Stimulated activated CD8-positive, alpha-beta memory T cell treated with anti-CD3 and anti-CD28 coated beads, Interleukin-2, amount 100 ng/mL, for 48 hours (primary cell): ENCODE data around the gene KIF19.
"Not testable (repeated sequence)": the region's sequence is repeated elsewhere in the genome, so short reads cannot be mapped to it uniquely, and the experiment has no call there.

Experiments used
- DNase-seq, 2 donors: peaks; one replicate each; pipeline ENCODE4 v3.0.0-alpha.2; 2020; ENCODE audit warnings: low read depth in 2 of 2

KIF19 gene, protein sequence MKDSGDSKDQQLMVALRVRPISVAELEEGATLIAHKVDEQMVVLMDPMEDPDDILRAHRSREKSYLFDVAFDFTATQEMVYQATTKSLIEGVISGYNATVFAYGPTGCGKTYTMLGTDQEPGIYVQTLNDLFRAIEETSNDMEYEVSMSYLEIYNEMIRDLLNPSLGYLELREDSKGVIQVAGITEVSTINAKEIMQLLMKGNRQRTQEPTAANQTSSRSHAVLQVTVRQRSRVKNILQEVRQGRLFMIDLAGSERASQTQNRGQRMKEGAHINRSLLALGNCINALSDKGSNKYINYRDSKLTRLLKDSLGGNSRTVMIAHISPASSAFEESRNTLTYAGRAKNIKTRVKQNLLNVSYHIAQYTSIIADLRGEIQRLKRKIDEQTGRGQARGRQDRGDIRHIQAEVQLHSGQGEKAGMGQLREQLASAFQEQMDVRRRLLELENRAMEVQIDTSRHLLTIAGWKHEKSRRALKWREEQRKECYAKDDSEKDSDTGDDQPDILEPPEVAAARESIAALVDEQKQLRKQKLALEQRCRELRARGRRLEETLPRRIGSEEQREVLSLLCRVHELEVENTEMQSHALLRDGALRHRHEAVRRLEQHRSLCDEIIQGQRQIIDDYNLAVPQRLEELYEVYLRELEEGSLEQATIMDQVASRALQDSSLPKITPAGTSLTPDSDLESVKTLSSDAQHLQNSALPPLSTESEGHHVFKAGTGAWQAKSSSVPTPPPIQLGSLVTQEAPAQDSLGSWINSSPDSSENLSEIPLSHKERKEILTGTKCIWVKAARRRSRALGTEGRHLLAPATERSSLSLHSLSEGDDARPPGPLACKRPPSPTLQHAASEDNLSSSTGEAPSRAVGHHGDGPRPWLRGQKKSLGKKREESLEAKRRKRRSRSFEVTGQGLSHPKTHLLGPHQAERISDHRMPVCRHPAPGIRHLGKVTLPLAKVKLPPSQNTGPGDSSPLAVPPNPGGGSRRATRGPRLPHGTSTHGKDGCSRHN

DNA sequence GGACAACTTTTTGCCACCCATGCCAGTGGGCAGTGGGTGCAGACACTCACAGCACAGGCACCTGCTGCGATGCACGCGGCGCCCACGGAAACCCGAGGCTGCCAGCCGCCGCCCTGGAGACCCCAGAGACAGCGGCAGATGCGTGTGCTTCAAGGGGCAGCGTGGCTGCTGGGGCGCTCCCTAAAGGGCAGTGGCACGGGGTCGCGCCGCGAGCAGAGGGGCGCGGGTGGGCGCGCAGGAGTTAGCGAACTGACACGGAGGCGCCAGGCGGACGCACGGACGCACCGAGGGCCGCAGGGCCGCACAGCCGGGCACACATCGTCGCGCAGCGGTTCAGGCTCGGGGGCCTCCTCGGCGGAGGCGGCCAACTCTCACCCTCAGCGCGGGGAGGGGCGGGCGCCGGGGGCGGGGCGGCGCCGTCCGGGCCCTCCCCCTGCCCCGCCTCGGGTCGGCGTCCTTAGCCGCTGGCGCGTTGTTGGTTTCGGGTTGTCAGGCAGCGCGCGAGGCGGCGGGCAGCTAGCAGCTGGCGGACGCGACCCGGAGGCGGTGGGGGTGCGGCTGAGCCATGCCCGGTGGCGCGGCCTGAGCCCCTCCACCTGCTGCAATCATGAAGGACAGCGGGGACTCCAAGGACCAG lies at the start of gene KIF19:
KIF19 (plus strand) TSS at position 484 of the 637 bp plus-strand sequence; CDS start at position 608, 124 bp downstream.
- peak; percentile 48 to 54 for DNase-seq

DNA sequence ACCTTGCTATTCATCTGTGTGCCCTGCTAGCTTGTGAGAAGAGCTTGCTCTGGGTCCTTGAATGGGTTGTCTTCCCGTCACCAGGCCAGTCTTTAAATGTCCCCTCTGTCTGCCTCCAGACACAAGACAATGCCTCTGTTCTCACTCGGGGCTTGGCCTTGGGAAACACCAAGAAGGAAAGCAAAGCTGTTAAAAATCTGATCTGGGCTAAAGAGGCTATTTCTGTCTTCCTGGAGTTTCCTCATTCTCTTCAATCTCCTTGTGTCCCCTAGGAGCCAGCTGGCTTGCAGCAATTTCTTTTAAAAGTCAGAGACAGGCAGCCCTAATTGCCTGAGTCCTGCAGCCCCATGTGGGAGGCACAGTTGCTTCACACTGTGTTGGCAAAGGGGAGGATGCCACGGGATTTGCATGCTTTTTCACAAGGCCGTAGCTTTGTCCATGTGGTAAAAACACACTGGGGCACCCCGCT lies 49.5 kb upstream of the KIF19 start:
- no peak for DNase-seq

DNA sequence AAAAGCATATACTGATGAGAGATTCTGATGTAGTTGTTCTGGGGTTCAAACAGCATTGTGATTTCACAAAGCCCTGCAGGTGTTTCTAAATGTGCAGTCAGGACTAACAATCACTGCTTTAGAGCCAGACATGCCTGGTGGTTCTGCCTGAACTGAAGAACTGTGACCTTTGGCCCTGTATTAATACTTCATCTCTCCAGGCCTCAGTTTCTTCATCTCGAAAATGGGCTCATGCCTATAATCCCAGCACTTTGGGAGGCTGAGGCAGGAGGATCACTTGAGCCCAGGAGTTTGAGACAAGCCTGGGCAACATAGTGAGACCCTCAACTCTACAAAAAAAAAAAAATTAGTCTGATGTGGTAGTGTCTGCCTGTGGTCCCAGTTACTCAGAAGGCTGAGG lies 48.1 kb upstream of the KIF19 start:
- DNase-seq: no peak

DNA sequence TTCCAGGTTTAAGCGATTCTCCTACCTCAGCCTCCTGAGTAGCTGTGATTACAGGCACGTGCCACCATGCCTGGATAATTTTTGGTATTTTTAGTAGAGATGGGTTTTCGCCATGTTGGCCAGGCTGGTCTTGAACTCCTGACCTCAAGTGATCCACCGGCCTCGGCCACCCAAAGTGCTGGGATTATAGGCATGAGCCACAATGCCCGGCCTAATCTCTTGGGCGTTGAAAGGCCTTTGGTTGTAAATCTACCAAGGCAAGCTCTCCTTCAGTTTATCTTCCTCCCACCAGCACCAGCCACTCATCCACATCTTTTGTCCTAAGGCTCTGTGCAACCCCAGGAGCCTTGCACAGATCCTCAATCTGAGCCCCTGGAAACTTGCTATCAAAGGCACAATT lies 46.4 kb upstream of the KIF19 start:
- not testable (repeated sequence) for DNase-seq

DNA sequence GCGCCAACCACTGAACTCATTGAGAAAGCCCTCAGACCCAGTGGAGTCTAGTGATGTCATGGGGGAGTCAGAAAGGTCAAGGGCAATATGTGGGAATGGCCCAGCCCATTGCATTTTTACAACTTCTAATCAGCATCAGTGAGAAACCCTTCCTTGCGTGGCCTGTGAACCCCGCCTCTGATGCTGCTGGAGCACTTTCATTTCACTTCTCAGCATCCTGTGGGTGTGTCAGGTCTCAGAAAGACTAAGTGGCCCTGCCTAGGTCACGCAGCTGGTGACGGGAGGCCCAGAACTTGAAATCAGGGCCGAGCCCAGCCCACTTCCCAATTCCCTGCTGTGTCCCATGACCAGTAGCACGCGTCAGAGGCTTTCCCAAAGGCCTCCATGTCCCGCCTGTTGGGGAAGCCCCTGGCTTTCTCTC lies 45.9 kb upstream of the KIF19 start:
- DNase-seq: peak; percentile 42 to 51

DNA sequence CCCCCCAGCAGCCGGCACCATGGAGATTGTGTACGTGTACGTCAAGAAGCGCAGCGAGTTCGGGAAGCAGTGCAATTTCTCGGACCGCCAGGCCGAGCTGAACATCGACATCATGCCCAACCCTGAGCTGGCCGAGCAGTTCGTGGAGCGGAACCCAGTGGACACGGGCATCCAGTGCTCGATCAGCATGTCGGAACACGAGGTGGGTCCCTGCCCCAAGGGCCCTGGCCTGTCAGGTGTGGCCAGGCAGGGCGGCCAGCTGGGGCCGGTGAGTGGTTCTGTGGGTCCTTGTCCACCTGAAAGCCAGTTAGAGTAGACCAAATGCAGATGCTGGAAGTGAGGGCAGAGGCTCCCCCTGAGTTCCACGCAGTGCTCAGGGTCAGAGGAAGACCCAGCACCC lies 44.2 kb upstream of the KIF19 start:
- no peak for DNase-seq

DNA sequence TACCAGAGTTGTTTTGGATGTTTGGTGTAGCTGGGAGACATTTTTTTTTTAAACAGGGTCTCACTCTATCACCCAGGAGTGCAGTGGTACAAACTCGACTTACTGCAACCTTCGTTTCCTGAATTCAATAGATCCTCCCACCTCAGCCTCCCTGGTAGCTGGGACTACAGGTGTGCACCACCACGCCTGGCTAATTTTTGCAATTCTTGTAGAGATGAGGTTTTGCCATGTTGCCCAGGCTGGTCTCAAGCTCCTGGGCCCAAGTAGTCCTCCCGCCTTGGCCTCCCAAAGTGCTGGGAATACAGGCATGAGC lies 43.8 kb upstream of the KIF19 start:
- not testable (repeated sequence) for DNase-seq

DNA sequence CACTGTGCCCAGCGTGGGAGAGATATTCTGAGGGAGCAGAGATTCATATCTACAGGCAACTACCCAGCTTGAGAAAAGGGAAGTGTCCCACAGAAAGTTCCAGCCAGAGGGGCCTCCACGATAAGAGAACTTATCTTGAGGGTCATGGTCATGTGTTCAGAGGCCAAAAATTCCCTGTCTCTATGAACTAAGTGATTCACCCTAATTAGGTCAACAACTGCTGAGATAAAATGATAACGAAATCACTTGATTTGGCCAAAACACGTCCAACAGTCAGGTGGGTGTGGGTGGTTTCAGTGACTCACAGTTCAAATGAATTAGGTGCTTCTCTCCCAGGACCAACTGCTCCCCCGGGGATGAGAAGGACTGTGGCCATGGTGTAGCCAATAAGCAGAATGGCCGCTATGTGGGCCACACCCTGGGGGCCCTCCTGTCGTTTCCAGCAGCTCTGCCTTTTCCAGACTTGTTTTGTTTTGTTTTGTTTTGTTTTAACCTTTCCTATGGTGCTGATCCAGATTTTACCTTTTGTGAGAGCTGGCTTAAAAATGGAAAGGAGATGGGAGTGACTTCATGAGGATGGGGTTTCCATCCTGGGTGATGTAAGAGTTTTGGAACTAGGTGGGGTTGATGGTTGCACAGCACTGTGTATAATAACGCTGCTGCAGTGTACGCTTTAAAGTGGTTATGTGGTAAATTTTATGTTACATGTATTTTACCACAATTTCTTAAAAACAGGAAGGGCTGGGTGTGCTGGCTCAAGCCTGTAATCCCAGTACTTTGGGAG lies 43.2 kb upstream of the KIF19 start:
- peak; percentile 46 to 61 for DNase-seq

DNA sequence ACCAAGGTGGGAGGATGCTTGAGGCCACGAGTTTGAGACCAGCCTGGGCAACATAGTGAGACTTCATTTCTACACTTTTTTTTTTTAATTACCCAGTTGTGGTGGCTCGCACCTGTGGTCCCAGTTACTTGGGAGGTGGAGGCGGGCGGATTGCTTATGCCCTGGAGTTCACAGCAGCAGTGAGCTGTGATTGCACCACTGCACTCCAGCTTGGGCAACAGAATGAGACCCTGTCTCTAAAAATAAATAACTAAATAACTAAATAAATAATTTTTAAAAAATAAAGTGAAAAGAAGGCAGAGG lies 42.7 kb upstream of the KIF19 start:
- peak in 1 of 2 donors; percentile 40 for DNase-seq

DNA sequence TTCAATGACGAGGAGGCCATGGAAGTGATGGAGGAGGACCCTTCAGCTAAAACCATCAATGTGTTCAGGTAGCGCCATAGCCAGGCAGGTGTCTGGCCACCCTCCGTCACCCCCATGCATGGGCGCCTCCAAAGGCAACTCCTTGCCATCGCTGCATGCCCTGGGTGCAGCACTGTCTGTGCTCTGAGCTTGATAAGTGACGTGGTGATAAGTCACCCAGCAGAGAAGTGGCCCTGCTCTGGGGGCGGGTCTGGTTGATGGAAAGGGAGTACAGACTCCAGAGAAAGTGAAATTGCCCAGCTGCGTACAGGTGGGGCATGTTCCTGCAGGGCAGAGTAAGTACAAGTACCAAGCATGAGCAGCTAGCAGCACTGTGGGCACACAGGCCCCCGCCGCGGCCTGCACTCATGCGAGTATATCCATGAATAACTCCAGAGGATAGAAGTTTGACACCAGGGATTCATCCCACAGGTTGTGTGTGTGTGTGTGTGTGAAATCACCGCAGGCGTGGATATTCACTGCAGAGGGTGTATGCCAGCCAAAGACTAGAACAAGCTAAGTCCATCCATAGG lies 38.9 kb upstream of the KIF19 start:
- DNase-seq: no peak

DNA sequence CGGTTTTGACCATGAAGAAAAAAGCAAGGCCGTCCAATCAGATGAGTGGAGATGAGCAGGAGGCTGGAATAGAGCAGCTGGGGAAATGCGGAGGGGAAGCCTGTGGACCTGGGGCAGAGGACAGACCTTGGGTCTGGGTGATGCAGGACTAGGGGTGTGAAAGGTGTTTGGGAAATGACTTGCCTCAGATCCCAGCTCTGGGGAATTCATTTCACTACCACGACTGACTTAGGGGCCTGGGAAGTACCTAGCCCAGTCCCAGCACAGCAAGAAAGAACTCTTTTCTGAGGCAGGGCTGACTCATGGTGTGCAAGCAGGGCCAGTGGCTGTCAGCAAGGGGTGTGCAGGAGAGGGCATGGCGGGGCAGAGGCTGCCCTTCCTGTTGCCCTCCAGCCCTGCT lies 37.2 kb upstream of the KIF19 start:
- peak in 1 of 2 donors; percentile 30 for DNase-seq

DNA sequence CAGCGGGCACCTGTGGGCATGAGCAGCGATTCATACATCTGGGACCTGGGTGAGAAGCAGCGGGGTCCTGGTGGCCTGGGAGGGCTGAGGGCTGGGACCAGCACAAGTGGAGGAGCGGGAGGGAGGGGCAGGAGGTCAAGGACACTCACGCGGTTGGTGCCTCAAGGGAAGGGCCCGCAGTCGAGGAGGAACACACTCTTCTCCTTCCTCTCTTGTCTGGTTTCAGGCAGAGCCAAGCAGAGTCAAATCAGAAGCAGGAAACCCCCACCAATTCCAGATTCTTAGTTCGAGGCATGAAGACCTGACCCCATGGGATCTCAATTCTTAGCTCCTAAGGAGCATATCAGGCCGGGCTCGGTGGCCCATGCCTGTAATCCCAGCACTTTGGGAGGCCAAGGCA lies 36.3 kb upstream of the KIF19 start:
- no peak for DNase-seq

DNA sequence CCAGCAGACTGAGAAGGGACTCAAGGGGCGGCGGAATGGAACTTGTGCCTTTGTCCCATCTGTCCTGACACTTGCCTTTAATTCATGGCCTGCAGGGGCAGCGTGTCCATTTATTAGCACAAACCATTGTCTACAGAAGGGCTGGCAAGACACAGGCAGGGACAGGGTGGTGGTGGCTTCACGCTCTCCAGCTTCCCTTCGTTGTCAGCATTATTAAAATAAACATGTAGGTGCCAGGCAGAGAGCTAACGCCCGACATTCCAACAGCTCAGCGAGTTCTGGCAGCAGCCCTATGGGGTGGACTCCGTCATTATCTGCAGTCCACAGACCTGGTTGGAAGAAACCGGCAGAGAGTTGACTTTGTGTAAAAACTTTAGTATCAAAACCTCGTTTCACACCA lies 35.7 kb upstream of the KIF19 start:
- DNase-seq: no peak

DNA sequence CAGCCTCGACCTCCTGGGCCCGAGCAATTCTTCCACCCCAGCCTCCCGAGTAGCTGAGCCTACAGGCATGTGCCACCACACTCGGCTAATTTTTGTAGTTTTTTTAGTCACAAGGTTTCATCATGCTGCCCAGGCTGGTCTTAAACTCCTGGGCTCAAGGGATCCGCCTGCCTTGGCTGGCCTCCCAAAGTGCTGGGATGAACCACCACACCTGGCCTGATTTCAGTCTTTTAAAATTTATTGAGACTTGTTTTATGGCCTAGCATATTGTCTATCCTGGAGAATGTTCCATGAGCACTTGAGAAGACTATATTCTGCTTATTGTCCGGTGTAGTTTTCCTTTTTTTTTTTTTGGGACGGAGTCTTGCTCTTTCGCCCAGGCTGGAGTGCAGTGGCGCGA lies 33.5 kb upstream of the KIF19 start:
- DNase-seq: no peak

DNA sequence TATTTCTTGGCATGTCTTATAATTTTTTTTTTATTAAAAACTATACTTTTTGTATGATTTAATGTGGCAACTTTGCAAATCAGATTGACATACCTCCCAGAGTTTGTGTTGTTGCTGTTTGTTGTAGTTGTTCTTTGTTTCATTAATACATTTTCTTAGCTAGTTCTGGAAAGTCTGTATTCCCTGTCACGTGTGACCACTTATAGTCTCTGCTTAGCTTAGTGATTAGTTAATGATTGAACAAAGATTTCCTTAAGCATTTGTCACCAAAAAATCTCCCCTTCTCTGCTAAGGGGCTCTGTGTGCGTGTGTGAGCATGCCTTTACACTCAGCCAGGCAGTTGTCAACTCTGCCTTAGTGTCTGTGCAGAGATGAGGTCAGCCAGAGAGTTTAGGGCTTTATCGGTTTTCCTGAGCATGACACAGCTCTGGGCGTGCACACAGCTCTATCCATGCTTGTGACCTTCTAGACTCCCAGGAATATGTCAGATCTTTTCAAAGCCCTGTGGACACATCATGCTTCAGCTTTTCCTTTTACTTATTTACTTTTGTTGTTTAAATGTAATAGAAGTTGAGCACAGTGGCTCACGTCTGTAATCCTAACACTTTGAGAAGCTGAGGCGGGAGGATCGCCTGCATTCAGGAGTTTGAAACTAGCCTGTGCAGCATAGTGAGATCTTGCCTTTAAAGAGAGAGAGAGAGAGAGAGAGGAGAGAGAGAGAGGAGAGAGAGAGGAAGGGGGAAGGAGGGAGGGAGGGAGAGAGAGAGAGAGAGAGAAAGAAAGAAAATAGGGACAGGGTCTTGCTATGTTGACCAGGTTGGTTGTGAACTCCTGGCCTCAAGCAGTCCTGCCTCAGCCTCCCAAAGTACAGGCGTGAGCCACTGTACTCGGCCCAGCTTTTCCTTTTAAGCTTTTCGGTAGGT lies 30.1 kb upstream of the KIF19 start:
- no peak for DNase-seq

DNA sequence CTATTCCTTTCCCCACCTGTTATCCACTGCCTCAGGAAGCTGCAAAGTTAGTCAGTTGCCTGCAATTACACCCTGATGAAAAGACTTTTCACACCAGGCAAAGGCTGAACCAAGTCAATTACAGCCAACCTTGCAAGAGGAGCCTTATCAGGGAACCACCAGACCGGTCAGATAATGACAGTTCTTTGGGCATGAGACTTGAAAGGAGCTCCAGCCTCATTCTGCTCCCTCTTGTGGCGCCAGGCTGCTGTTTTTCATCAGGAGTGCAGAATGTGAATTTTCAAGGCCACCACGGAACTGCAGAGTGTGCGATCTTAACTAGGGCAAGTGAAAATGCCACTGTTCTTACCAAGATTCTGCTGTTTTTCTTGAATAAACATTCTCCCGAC lies 29.5 kb upstream of the KIF19 start:
- DNase-seq: no peak

DNA sequence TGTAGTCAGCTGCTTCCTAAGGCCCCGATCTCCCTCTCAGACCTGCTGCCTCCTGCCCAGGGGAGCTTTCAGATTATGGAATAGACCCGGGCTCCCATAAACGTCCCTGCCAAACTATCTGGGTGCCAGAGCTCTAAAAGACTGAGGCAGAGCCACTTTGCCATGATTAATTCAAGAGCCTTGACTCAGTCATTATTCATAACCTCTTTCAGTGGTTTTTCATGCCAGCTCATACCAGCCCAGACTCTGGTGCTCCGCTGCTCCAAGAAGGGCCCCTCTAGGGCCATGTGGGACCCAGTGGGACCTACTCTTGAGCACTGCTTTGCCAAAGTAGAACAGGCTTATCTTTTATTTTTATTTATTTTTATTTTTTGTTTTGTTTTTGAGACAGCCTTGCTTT lies 28.1 kb upstream of the KIF19 start:
- DNase-seq: peak in 1 of 2 donors; percentile 45

DNA sequence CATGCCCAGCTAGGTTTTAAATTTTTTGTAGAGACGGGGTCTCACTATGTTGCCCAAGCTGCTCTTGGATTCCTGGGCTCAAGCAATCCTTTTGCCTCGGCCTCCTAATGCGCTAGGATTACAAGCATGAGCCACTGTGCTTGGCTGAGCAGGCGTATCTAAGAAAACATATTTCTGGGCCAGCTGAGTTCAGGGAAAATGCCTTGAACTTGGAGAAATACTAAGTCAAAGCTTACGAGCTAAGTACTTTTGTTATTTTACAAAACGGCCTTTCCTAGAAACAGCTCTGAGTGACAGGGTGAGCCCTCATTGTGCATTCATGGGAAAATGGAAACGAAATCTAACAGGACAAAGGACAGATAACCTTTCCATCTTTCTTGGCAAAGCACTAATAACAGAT lies 27.2 kb upstream of the KIF19 start:
- no peak for DNase-seq

DNA sequence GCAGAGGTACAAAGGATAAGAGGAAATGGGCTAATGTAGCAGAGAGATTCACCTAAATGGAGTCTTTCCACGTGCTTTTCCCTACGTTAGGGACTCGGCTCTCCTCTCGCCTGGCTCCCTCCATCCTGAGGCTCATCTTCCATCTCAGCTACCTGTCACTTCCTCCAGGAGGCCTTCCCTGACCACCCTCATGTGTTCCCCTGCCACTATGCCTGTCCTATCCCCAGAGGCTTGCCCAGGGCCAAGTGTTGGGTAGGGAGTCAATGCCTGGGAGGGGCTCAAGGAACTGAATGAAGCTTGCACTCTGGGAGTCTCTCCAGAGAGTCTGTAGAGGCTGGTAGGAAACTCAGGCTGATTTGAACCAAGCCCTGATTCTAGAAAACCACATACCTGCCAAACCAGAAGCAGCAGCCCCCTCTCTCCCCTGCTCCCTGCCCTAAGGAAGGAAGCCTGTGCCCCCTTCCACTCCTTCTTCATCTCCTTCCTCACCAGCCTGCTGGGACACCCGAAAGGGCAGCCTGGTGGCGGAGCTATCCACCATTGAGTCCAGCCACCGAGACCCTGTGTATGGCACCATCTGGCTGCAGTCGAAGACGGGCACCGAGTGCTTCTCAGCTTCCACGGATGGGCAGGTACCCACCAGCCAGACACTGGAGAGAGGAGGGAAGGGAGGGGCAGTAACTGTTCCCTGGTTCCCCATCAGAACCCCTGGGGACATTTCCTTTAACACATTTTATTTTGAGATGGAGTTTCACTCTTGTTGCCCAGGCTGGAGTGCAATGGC lies 26.6 kb upstream of the KIF19 start:
- no peak for DNase-seq
